ENCODE measurements around the gene FOXE1.

DNA sequence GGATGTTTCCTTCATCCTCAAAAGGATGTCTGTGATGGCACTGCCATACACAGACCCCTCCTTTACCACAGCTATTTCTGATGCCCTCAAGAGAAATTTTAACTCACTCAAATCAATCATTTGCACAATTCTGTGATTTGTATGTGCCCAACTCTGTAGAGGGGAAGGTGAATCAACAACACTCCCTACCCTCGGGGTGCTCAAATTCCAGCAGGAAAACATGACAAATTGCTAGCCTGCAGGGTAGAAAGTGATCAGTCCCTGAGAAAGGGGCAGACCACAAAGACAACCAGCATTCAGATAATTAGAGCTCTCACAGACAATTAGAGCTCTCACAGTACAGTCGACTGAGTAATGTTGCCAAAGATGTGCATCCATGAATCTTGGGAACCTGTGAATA lies 45.3 kb upstream of the FOXE1 start:
- TF ChIP-seq CTCF (IDR thresholded peaks at IDR 0.05 in 2 of 3, conservative IDR thresholded peaks at IDR 0.05 in 1 of 3; ENCODE audit: control insufficient read depth in 2 of 3, extremely low read depth in 1 of 3, insufficient read depth in 1 of 3, low read depth in 3 of 3, low read length in 3 of 3) (no peak), RAD51 (IDR thresholded peaks at IDR 0.05) (no peak), RAD21 (IDR thresholded peaks at IDR 0.05; ENCODE audit: insufficient read depth, low read depth, low read length) (no peak), TCF3 (IDR thresholded peaks at IDR 0.05; ENCODE audit: borderline replicate concordance, insufficient read depth, low read depth, low read length) (no peak), NR2F1 (conservative IDR thresholded peaks at IDR 0.05) (no peak), RFX5 (IDR thresholded peaks at IDR 0.05; ENCODE audit: low read depth, low read length) (no peak), POLR2A (IDR thresholded peaks at IDR 0.05; ENCODE audit: low read depth, low read length) (no peak)
